Measurements from ENCODE around the gene CBR1. TPM values are rescaled to one million over a fixed set of nuclear protein-coding genes. Genes with fewer than 3 reads are reported as not detected.
A peak's percentile ranks its signal among the peaks of the same experiment; 100 is the strongest.

CBR1 gene
- polyA plus RNA-seq, 6 donors from 2014 or later: 15.4 to 44.6 (median 32.2) TPM

GRCh38 chr21:36035381-36035791 is 34.4 kb upstream of the CBR1 start:
- Mint-ChIP-seq H3K9me3 (no peaks in the 10 kb centered on the region), H3K27ac (peak overlapping the region in 2 of 6 donors; percentile 15 to 64), H3K36me3 (peaks cover 15 to 31% of the 10 kb centered on the region in 2 donors), H3K4me3 (no peak overlapping the region), H3K27me3 (no peaks in the 10 kb centered on the region), H3K4me1 (no peaks in the 10 kb centered on the region)
- DNase-seq: no peak
- ATAC-seq (ENCODE audit: low read depth in 2 of 2): no peak

GRCh38 chr21:36038701-36039497 is 30.9 kb upstream of the CBR1 start:
- H3K27ac Mint-ChIP-seq: peak overlapping the region in 1 of 6 donors; percentile 19
- H3K36me3 Mint-ChIP-seq: peaks cover 27 to 31% of the 10 kb centered on the region in 2 donors
- H3K9me3 Mint-ChIP-seq: no peaks in the 10 kb centered on the region
- no peak overlapping the region for H3K4me3 Mint-ChIP-seq
- DNase-seq (no peak), ATAC-seq (ENCODE audit: low read depth in 2 of 2) (no peak)
- no peaks in the 10 kb centered on the region for H3K27me3 Mint-ChIP-seq
- H3K4me1 Mint-ChIP-seq: no peaks in the 10 kb centered on the region

GRCh38 chr21:36039861-36040260 is 30.0 kb upstream of the CBR1 start:
- no peak for ATAC-seq (ENCODE audit: low read depth in 2 of 2)
- Mint-ChIP-seq H3K9me3 (no peaks in the 10 kb centered on the region), H3K36me3 (peaks cover 35 to 36% of the 10 kb centered on the region in 2 donors), H3K4me1 (peaks cover 0 to 4% (median under 1%) of the 10 kb centered on the region in 3 donors), H3K27me3 (no peaks in the 10 kb centered on the region), H3K27ac (no peak overlapping the region), H3K4me3 (no peak overlapping the region)
- DNase-seq: no peak

GRCh38 chr21:36040389-36040788 is 29.4 kb upstream of the CBR1 start:
- peaks cover 38 to 39% of the 10 kb centered on the region in 2 donors for H3K36me3 Mint-ChIP-seq
- H3K9me3 Mint-ChIP-seq: no peaks in the 10 kb centered on the region
- no peak for DNase-seq
- H3K27me3 Mint-ChIP-seq: no peaks in the 10 kb centered on the region
- no peak for ATAC-seq (ENCODE audit: low read depth in 2 of 2)
- peaks cover 0 to 5% (median 3%) of the 10 kb centered on the region in 3 donors for H3K4me1 Mint-ChIP-seq
- H3K27ac Mint-ChIP-seq: no peak overlapping the region
- no peak overlapping the region for H3K4me3 Mint-ChIP-seq

GRCh38 chr21:36041910-36042309 is 27.9 kb upstream of the CBR1 start:
- no peaks in the 10 kb centered on the region for H3K9me3 Mint-ChIP-seq
- no peak overlapping the region for H3K27ac Mint-ChIP-seq

GRCh38 chr21:36044056-36044455 is 25.8 kb upstream of the CBR1 start:
- H3K4me3 Mint-ChIP-seq: no peak overlapping the region
- no peaks in the 10 kb centered on the region for H3K27me3 Mint-ChIP-seq
- H3K36me3 Mint-ChIP-seq: peaks cover 24 to 29% of the 10 kb centered on the region in 2 donors
- peak overlapping the region in 1 of 6 donors; percentile 39 for H3K27ac Mint-ChIP-seq
- peaks cover 0 to 7% (median 5%) of the 10 kb centered on the region in 3 donors for H3K4me1 Mint-ChIP-seq
- DNase-seq: no peak
- no peaks in the 10 kb centered on the region for H3K9me3 Mint-ChIP-seq
- no peak for ATAC-seq (ENCODE audit: low read depth in 2 of 2)

More at GRCh38 chr21:36041910-36042309, 27.9 kb upstream of the CBR1 start:
- Mint-ChIP-seq H3K27me3 (no peaks in the 10 kb centered on the region), H3K36me3 (peaks cover 26 to 31% of the 10 kb centered on the region in 2 donors), H3K4me3 (no peak overlapping the region), H3K4me1 (peaks cover 0 to 5% (median 3%) of the 10 kb centered on the region in 3 donors)
- no peak for DNase-seq
- ATAC-seq (ENCODE audit: low read depth in 2 of 2): no peak

GRCh38 chr21:36045993-36046392 is 23.8 kb upstream of the CBR1 start:
- no peak overlapping the region for H3K27ac Mint-ChIP-seq
- no peak for ATAC-seq (ENCODE audit: low read depth in 2 of 2)
- no peaks in the 10 kb centered on the region for H3K9me3 Mint-ChIP-seq
- DNase-seq: no peak
- H3K4me3 Mint-ChIP-seq: no peak overlapping the region
- no peaks in the 10 kb centered on the region for H3K27me3 Mint-ChIP-seq
- H3K36me3 Mint-ChIP-seq: peaks cover 42% of the 10 kb centered on the region in 2 donors
- H3K4me1 Mint-ChIP-seq: peaks cover 4 to 7% (median 5%) of the 10 kb centered on the region in 3 donors

- ATAC-seq (ENCODE audit: low read depth in 2 of 2) (no peak), DNase-seq (no peak)
- H3K27ac Mint-ChIP-seq: no peak overlapping the region
- H3K9me3 Mint-ChIP-seq: no peaks in the 10 kb centered on the region
- H3K4me1 Mint-ChIP-seq: peaks cover 4 to 7% (median 5%) of the 10 kb centered on the region in 3 donors
- no peak overlapping the region for H3K4me3 Mint-ChIP-seq
- no peaks in the 10 kb centered on the region for H3K27me3 Mint-ChIP-seq
- H3K36me3 Mint-ChIP-seq: peaks cover 36 to 43% of the 10 kb centered on the region in 2 donors
Observed at GRCh38 chr21:36047139-36047538, 22.7 kb upstream of the CBR1 start.

GRCh38 chr21:36048357-36048756 is 21.5 kb upstream of the CBR1 start:
- Mint-ChIP-seq H3K27me3 (no peaks in the 10 kb centered on the region), H3K4me3 (no peak overlapping the region), H3K4me1 (peaks cover 4 to 7% (median 5%) of the 10 kb centered on the region in 3 donors), H3K9me3 (no peaks in the 10 kb centered on the region), H3K27ac (peak overlapping the region in 1 of 6 donors; percentile 57), H3K36me3 (peaks cover 36 to 43% of the 10 kb centered on the region in 2 donors)
- DNase-seq (no peak), ATAC-seq (ENCODE audit: low read depth in 2 of 2) (no peak)

- Mint-ChIP-seq H3K9me3 (no peaks in the 10 kb centered on the region), H3K36me3 (peaks cover 31 to 35% of the 10 kb centered on the region in 2 donors), H3K4me3 (no peak overlapping the region), H3K27me3 (no peaks in the 10 kb centered on the region), H3K27ac (no peak overlapping the region), H3K4me1 (peaks cover 7 to 11% (median 7%) of the 10 kb centered on the region in 3 donors)
- no peak for ATAC-seq (ENCODE audit: low read depth in 2 of 2)
- no peak for DNase-seq
Observed at GRCh38 chr21:36052860-36053714, 16.7 kb upstream of the CBR1 start.

GRCh38 chr21:36053715-36054062 is 16.1 kb upstream of the CBR1 start:
- Mint-ChIP-seq H3K36me3 (peaks cover 33 to 36% of the 10 kb centered on the region in 2 donors), H3K27me3 (no peaks in the 10 kb centered on the region), H3K4me1 (peaks cover 8 to 14% (median 12%) of the 10 kb centered on the region in 3 donors), H3K27ac (no peak overlapping the region), H3K4me3 (no peak overlapping the region), H3K9me3 (no peaks in the 10 kb centered on the region)
- ATAC-seq (ENCODE audit: low read depth in 2 of 2) (no peak), DNase-seq (no peak)

GRCh38 chr21:36055551-36055950 is 14.3 kb upstream of the CBR1 start:
- H3K9me3 Mint-ChIP-seq: no peaks in the 10 kb centered on the region
- peak overlapping the region in 1 of 8 donors; percentile 57 for H3K4me3 Mint-ChIP-seq
- H3K27me3 Mint-ChIP-seq: no peaks in the 10 kb centered on the region
- H3K36me3 Mint-ChIP-seq: peaks cover 20 to 24% of the 10 kb centered on the region in 2 donors
- peaks cover 9 to 20% (median 13%) of the 10 kb centered on the region in 3 donors for H3K4me1 Mint-ChIP-seq
- ATAC-seq (ENCODE audit: low read depth in 2 of 2) (no peak), DNase-seq (no peak)
- no peak overlapping the region for H3K27ac Mint-ChIP-seq

- ATAC-seq (ENCODE audit: low read depth in 2 of 2) (peak in 1 of 2 donors; percentile 25), DNase-seq (no peak)
- Mint-ChIP-seq H3K36me3 (peaks cover 13 to 19% of the 10 kb centered on the region in 2 donors), H3K9me3 (no peaks in the 10 kb centered on the region), H3K27ac (peak overlapping the region; percentile 44 to 98 (median 96)), H3K27me3 (peaks cover 0 to 15% (median 9%) of the 10 kb centered on the region in 3 donors), H3K4me3 (peak overlapping the region; percentile 92 to 99 (median 98)), H3K4me1 (peaks cover 13 to 26% (median 16%) of the 10 kb centered on the region in 3 donors)
Observed at GRCh38 chr21:36059823-36060158, 10.0 kb upstream of the CBR1 start.

Data from naive B cell (primary cell).